Measurements from ENCODE around the gene SPINK8. TPM values are rescaled to one million over a fixed set of nuclear protein-coding genes. Genes with fewer than 3 reads are reported as not detected.

The SPINK8 gene
- total RNA-seq, 1 donor from 2014 or later: not detected

DNA sequence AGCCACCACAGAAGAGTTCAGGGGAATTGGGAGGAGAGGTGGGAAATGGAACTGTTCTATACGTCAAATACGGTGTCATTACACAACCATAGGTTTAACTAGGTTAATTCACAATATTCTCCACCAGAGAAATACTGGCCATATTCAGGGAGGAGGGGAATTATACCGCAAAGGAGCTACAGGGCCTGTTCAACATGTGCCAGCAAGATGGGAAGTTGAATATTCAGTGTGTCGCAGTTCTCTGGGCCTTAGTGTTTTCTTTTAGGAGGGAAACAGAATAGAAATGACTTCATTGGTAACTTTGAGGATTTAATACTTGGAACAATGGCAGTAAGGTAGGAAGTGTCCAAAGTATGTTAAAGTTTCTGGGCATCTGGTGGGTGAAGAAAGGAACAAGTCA, 20.5 kb upstream of the SPINK8 start:
- no peak overlapping the region for H3K4me3 Mint-ChIP-seq (ENCODE audit: low read depth)
- peaks cover 9% of the 10 kb centered on the region for H3K27me3 Mint-ChIP-seq
- peaks cover 4% of the 10 kb centered on the region for H3K9me3 Mint-ChIP-seq (ENCODE audit: low read depth)
- no peak for DNase-seq (ENCODE audit: low spot score, unreplicated experiment)
- TF ChIP-seq, protein P1, sequence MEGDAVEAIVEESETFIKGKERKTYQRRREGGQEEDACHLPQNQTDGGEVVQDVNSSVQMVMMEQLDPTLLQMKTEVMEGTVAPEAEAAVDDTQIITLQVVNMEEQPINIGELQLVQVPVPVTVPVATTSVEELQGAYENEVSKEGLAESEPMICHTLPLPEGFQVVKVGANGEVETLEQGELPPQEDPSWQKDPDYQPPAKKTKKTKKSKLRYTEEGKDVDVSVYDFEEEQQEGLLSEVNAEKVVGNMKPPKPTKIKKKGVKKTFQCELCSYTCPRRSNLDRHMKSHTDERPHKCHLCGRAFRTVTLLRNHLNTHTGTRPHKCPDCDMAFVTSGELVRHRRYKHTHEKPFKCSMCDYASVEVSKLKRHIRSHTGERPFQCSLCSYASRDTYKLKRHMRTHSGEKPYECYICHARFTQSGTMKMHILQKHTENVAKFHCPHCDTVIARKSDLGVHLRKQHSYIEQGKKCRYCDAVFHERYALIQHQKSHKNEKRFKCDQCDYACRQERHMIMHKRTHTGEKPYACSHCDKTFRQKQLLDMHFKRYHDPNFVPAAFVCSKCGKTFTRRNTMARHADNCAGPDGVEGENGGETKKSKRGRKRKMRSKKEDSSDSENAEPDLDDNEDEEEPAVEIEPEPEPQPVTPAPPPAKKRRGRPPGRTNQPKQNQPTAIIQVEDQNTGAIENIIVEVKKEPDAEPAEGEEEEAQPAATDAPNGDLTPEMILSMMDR (IDR thresholded peaks at IDR 0.05; ENCODE audit: unreplicated experiment): no peak
- no peak overlapping the region for H3K27ac Mint-ChIP-seq
- H3K4me1 Mint-ChIP-seq (ENCODE audit: low read depth): peaks cover 10% of the 10 kb centered on the region
- no peaks in the 10 kb centered on the region for H3K36me3 Mint-ChIP-seq (ENCODE audit: insufficient read depth)

DNA sequence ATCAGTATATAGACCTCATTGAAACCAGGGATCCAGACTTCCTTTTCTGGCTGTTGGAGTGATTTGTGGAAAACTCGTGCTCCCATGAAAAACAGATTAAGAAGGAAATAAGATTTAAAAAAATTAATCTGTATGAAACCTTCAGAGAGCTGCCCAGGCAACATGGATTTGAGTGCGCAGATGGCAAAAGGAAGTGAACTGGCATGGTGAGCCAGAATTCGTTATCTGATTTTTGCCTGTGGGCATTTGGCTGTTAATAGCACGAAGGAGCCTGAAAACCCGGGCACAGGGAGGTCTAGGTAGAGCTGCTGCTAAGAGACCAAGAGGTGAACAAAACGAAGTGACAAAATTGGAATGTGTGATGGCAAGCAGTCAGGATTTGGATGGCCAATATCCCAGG, 19.1 kb upstream of the SPINK8 start:
- H3K9me3 Mint-ChIP-seq (ENCODE audit: low read depth): peaks cover 4% of the 10 kb centered on the region

DNA sequence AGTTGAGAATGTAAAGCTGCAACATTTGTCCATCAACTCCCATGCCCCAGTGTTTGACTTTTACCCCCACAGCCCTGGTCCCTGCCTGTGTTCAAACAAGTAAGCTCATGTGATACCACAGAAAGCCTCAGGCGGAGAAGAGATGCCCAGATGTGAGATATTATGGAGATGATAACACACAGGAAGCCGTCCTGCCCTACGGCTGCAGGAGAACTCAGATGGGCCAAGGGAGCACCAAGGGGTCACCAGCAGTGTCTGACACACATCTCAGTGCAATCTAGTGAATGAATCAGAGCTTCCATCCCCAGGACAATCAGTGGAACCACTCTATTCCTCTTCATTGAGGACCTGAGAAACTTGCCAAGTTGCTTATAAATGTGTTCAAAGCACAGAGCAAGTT, 14.0 kb upstream of the SPINK8 start:
- Mint-ChIP-seq H3K4me3 (ENCODE audit: low read depth) (no peak overlapping the region), H3K4me1 (ENCODE audit: low read depth) (no peaks in the 10 kb centered on the region), H3K27ac (no peak overlapping the region), H3K9me3 (ENCODE audit: low read depth) (no peaks in the 10 kb centered on the region), H3K27me3 (peaks cover 14% of the 10 kb centered on the region), H3K36me3 (ENCODE audit: insufficient read depth) (no peaks in the 10 kb centered on the region)
- DNase-seq (ENCODE audit: low spot score, unreplicated experiment): no peak
- TF ChIP-seq, protein P1 (IDR thresholded peaks at IDR 0.05; ENCODE audit: unreplicated experiment): no peak

More for the DNA sequence above, 19.1 kb upstream of the SPINK8 start:
- Mint-ChIP-seq H3K4me1 (ENCODE audit: low read depth) (peaks cover 10% of the 10 kb centered on the region), H3K36me3 (ENCODE audit: insufficient read depth) (no peaks in the 10 kb centered on the region), H3K27me3 (peaks cover 9% of the 10 kb centered on the region), H3K4me3 (ENCODE audit: low read depth) (no peak overlapping the region), H3K27ac (no peak overlapping the region)
- TF ChIP-seq, protein P1 (IDR thresholded peaks at IDR 0.05; ENCODE audit: unreplicated experiment): no peak
- DNase-seq (ENCODE audit: low spot score, unreplicated experiment): no peak

DNA sequence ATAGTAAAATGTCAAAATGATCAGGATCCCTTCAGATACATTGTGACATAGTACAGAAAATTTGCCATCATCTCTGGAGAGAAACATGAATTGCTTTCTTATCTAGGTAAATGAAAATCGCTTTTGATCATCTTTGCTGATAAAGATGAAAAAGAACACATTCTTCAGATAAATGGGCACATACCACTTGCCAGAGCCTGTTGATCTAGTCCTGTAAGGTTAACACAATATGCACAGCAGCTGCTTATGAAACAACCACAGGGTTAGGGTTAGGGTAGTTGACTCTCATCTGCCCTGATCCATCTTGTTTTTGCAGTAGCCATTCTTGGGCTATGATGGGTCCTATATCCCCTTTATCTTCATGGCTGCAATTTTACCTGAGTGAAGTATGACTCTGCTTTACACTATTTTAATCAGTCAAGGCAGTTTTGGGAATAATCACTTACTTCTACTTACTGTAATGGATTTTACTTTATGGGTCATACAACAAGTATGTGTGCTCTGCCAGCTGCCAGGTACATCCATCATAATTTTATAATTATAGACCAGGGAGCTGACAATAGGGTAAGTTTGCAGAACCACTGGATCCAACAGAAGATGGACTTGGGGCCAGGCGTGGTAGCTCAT, 12.6 kb upstream of the SPINK8 start:
- Mint-ChIP-seq H3K36me3 (ENCODE audit: insufficient read depth) (no peaks in the 10 kb centered on the region), H3K9me3 (ENCODE audit: low read depth) (no peaks in the 10 kb centered on the region), H3K27ac (no peak overlapping the region), H3K27me3 (peaks cover 7% of the 10 kb centered on the region), H3K4me3 (ENCODE audit: low read depth) (no peak overlapping the region), H3K4me1 (ENCODE audit: low read depth) (no peaks in the 10 kb centered on the region)
- TF ChIP-seq, protein P1 (IDR thresholded peaks at IDR 0.05; ENCODE audit: unreplicated experiment): no peak
- DNase-seq (ENCODE audit: low spot score, unreplicated experiment): no peak

DNA sequence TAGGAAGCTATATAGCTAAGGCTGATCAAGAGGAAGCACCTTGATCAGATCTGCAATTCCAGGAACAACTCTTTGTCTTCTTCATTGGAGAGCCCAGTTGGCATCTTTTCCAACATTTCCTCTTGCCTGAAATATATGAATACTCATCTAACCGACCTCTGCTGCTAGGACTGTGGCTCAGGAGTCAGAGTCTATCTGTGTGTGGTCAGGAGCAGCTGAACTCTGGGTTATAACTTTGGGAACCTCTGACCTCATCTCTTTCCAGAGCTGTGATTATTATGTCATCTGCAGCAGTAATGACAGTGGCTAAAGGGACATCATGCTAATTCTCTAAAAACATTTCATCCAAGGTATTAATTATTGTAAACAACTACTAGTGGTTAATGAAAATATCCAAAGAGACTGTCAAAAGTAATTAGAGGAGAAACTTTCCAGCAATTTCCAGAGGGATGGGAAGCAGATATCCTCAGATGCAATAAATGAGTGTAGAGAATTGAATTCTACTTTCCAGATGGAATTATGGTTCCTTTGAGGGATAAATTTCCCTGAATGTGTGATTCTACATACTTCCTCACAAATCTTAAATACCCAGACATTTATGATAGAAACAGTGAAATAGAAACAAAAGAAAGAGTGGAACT, 11.5 kb upstream of the SPINK8 start:
- TF ChIP-seq, protein P1 (IDR thresholded peaks at IDR 0.05; ENCODE audit: unreplicated experiment): no peak

More for the DNA sequence above, 11.5 kb upstream of the SPINK8 start:
- DNase-seq (ENCODE audit: low spot score, unreplicated experiment): no peak
- no peaks in the 10 kb centered on the region for H3K4me1 Mint-ChIP-seq (ENCODE audit: low read depth)
- no peaks in the 10 kb centered on the region for H3K36me3 Mint-ChIP-seq (ENCODE audit: insufficient read depth)
- no peaks in the 10 kb centered on the region for H3K9me3 Mint-ChIP-seq (ENCODE audit: low read depth)
- no peak overlapping the region for H3K27ac Mint-ChIP-seq
- H3K4me3 Mint-ChIP-seq (ENCODE audit: low read depth): no peak overlapping the region
- peaks cover 5% of the 10 kb centered on the region for H3K27me3 Mint-ChIP-seq

Data from progenitor cell of endocrine pancreas (in vitro differentiated cells).